Loucy (cell line): Measurements from ENCODE around the gene CDH22.

Source experiments
- H2AFZ ChIP-seq: fragments of 200-600 bp; sonication (generic); 2 replicates; pipeline ENCODE4 v1.6.0; 2016; ENCODE audit warnings: antibody characterized with exemption, mild to moderate bottlenecking, low read length, moderate library complexity
- H3F3A ChIP-seq: fragments of 200-600 bp; 2 replicates; pipeline ENCODE4 v1.6.0; 2016; ENCODE audit warnings: antibody characterized with exemption, low read depth, mild to moderate bottlenecking
- H3K27me3 ChIP-seq: fragments of 200-600 bp; sonication (generic); 2 replicates; pipeline ENCODE4 v1.6.1; 2014; ENCODE audit warnings: low read length, mild to moderate bottlenecking; ENCODE audit not compliant: insufficient read depth, poor library complexity, severe bottlenecking
- H3K36me3 ChIP-seq: fragments of 200-600 bp; sonication (generic); 2 replicates; pipeline ENCODE4 v1.6.1; 2016; ENCODE audit warnings: low read length; ENCODE audit not compliant: insufficient read depth
- H3K4me1 ChIP-seq: fragments of 200-600 bp; sonication (generic); 2 replicates; pipeline ENCODE4 v1.5.1; 2014; ENCODE audit warnings: low read length, mild to moderate bottlenecking; ENCODE audit not compliant: insufficient read depth, poor library complexity, severe bottlenecking
- H3K4me2 ChIP-seq: fragments of 200-600 bp; sonication (generic); 2 replicates; pipeline ENCODE4 v1.6.0; 2014; ENCODE audit warnings: antibody characterized with exemption, low read length, low read depth, mild to moderate bottlenecking; ENCODE audit not compliant: poor library complexity, severe bottlenecking
- H3K4me3 ChIP-seq: fragments of 200-600 bp; sonication (generic); 2 replicates; pipeline ENCODE4 v1.5.1; 2014; ENCODE audit warnings: low read length, mild to moderate bottlenecking, mixed read lengths; ENCODE audit not compliant: poor library complexity, severe bottlenecking
- H3K79me2 ChIP-seq: fragments of 200-600 bp; sonication (generic); 2 replicates; pipeline ENCODE4 v1.6.1; 2014; ENCODE audit warnings: low read length; ENCODE audit not compliant: insufficient read depth
- H3K9ac ChIP-seq: fragments of 200-600 bp; sonication (generic); 2 replicates; pipeline ENCODE4 v1.6.0; 2014; ENCODE audit warnings: mild to moderate bottlenecking, low read depth, low read length, moderate library complexity; ENCODE audit not compliant: poor library complexity, severe bottlenecking
- H3K9me2 ChIP-seq: fragments of 200-600 bp; sonication (generic); replicated peaks from 2 replicates; pipeline ENCODE4 v1.6.1; 2016; ENCODE audit warnings: low read depth, low read length, mixed read lengths
- H3K9me3 ChIP-seq: fragments of 200-600 bp; sonication (generic); 2 replicates; pipeline ENCODE4 v1.6.1; 2014; ENCODE audit warnings: mild to moderate bottlenecking, antibody characterized with exemption, low read length, low read depth; ENCODE audit not compliant: insufficient read depth
- H4K20me1 ChIP-seq: fragments of 200-600 bp; sonication (generic); 2 replicates; pipeline ENCODE4 v1.6.0; 2014; ENCODE audit warnings: antibody characterized with exemption, low read length, mild to moderate bottlenecking; ENCODE audit not compliant: insufficient read depth, poor library complexity, severe bottlenecking
- CTCF ChIP-seq: fragments of 200-600 bp; sonication (generic); conservative IDR thresholded peaks from 2 replicates; pipeline ENCODE4 v1.5.1; 2014; ENCODE audit warnings: mild to moderate bottlenecking, antibody characterized with exemption, low read length
- EZH2phosphoT487 ChIP-seq: fragments of 200-600 bp; IDR thresholded peaks from 2 replicates; pipeline ENCODE4 v1.6.1; 2018; ENCODE audit warnings: antibody characterized with exemption, mild to moderate bottlenecking, moderate library complexity, borderline replicate concordance

Gene CDH22

GRCh38 chr20:46305331-46305972, 2.8 kb downstream of the CDH22 start:
- TF ChIP-seq CTCF (no peak), EZH2phosphoT487 (no peak)
- Histone ChIP-seq H3K4me3 (no peak overlapping the region), H3K4me1 (no peaks in the 10 kb centered on the region)

GRCh38 chr20:46304852-46305251, 3.4 kb downstream of the CDH22 start:
- Histone ChIP-seq H3K9me3 (no peaks in the 10 kb centered on the region), H3K9ac (no peak overlapping the region), H3K4me1 (no peaks in the 10 kb centered on the region), H4K20me1 (no peaks in the 10 kb centered on the region), H3K27me3 (no peaks in the 10 kb centered on the region), H3K36me3 (no peaks in the 10 kb centered on the region), H2AFZ (no peak overlapping the region), H3K4me2 (no peak overlapping the region), H3K9me2 (no peaks in the 10 kb centered on the region), H3K4me3 (no peak overlapping the region), H3F3A (no peaks in the 10 kb centered on the region), H3K79me2 (no peaks in the 10 kb centered on the region)
- TF ChIP-seq EZH2phosphoT487 (no peak), CTCF (no peak)

More at GRCh38 chr20:46305331-46305972, 2.8 kb downstream of the CDH22 start:
- H3K9ac ChIP-seq: no peak overlapping the region
- H3F3A ChIP-seq: no peaks in the 10 kb centered on the region
- H4K20me1 ChIP-seq: no peaks in the 10 kb centered on the region
- no peaks in the 10 kb centered on the region for H3K9me3 ChIP-seq
- no peaks in the 10 kb centered on the region for H3K79me2 ChIP-seq
- H3K4me2 ChIP-seq: no peak overlapping the region
- no peaks in the 10 kb centered on the region for H3K36me3 ChIP-seq
- H2AFZ ChIP-seq: no peak overlapping the region
- H3K9me2 ChIP-seq: no peaks in the 10 kb centered on the region
- no peaks in the 10 kb centered on the region for H3K27me3 ChIP-seq

GRCh38 chr20:46304361-46304760, 3.9 kb downstream of the CDH22 start:
- no peaks in the 10 kb centered on the region for H3K36me3 ChIP-seq
- H4K20me1 ChIP-seq: no peaks in the 10 kb centered on the region
- no peaks in the 10 kb centered on the region for H3F3A ChIP-seq
- no peaks in the 10 kb centered on the region for H3K4me1 ChIP-seq
- no peak overlapping the region for H2AFZ ChIP-seq
- H3K4me2 ChIP-seq: no peak overlapping the region
- no peaks in the 10 kb centered on the region for H3K9me2 ChIP-seq
- no peaks in the 10 kb centered on the region for H3K27me3 ChIP-seq
- no peaks in the 10 kb centered on the region for H3K9me3 ChIP-seq
- no peak overlapping the region for H3K4me3 ChIP-seq
- no peaks in the 10 kb centered on the region for H3K79me2 ChIP-seq
- TF ChIP-seq CTCF (no peak), EZH2phosphoT487 (no peak)
- no peak overlapping the region for H3K9ac ChIP-seq
